Mesendoderm (in vitro differentiated cells): ENCODE measurements around the gene ZNF398.

Source experiments
- DNase-seq: peaks from one replicate; pipeline ENCODE4 v3.0.0; 2013
- H2AK5ac ChIP-seq: 2 replicates; pipeline ENCODE4 v1.6.1; 2013; ENCODE audit warnings: low read length, inconsistent platforms
- H2BK120ac ChIP-seq: 2 replicates; pipeline ENCODE4 v1.6.1; 2013; ENCODE audit warnings: low read depth, mild to moderate bottlenecking, low read length, moderate library complexity, mixed read lengths
- H2BK15ac ChIP-seq: replicated peaks from 2 replicates; pipeline ENCODE4 v1.6.1; 2013; ENCODE audit warnings: low read depth, mild to moderate bottlenecking, moderate library complexity
- H2BK5ac ChIP-seq: 2 replicates; pipeline ENCODE4 v1.6.1; 2013; ENCODE audit warnings: low read length, inconsistent platforms
- H3K18ac ChIP-seq: 2 replicates; pipeline ENCODE4 v1.6.1; 2013; ENCODE audit warnings: mild to moderate bottlenecking, low read length, mixed read lengths
- H3K23ac ChIP-seq: one replicate; pipeline ENCODE4 v1.6.1; 2013; ENCODE audit warnings: low read length
- H3K27ac ChIP-seq: 2 replicates; pipeline ENCODE4 v1.5.1; 2013; ENCODE audit warnings: low read depth, mild to moderate bottlenecking, inconsistent platforms, low read length, moderate library complexity
- H3K27me3 ChIP-seq: 2 replicates; pipeline ENCODE4 v1.6.1; 2013; ENCODE audit warnings: low read length, control low read depth, mild to moderate bottlenecking, inconsistent platforms; ENCODE audit not compliant: insufficient read depth, poor library complexity
- H3K36me3 ChIP-seq: 2 replicates; pipeline ENCODE4 v1.6.1; 2013; ENCODE audit warnings: low read length, inconsistent platforms; ENCODE audit not compliant: control insufficient read depth, insufficient read depth
- H3K4ac ChIP-seq: one replicate; pipeline ENCODE4 v1.6.1; 2013; ENCODE audit warnings: low read depth, mild to moderate bottlenecking, low read length, moderate library complexity
- H3K4me1 ChIP-seq: 2 replicates; pipeline ENCODE4 v1.6.1; 2013; ENCODE audit warnings: low read depth, low read length, inconsistent platforms; ENCODE audit not compliant: control insufficient read depth
- H3K4me2 ChIP-seq: 2 replicates; pipeline ENCODE4 v1.6.1; 2013; ENCODE audit warnings: low read length
- H3K4me3 ChIP-seq: 2 replicates; pipeline ENCODE4 v1.5.1; 2013; ENCODE audit warnings: mild to moderate bottlenecking, low read length
- H3K56ac ChIP-seq: one replicate; pipeline ENCODE4 v1.6.1; 2013; ENCODE audit warnings: low read length
- H3K79me1 ChIP-seq: 2 replicates; pipeline ENCODE4 v1.6.1; 2013; ENCODE audit warnings: low read length, inconsistent platforms
- H3K79me2 ChIP-seq: 2 replicates; pipeline ENCODE4 v1.6.1; 2013; ENCODE audit warnings: mild to moderate bottlenecking, low read length; ENCODE audit not compliant: control insufficient read depth, insufficient read depth
- H3K9ac ChIP-seq: 2 replicates; pipeline ENCODE4 v1.6.1; 2013; ENCODE audit warnings: low read length, inconsistent platforms
- H4K5ac ChIP-seq: one replicate; pipeline ENCODE4 v1.6.1; 2013; ENCODE audit warnings: low read length
- H4K8ac ChIP-seq: one replicate; pipeline ENCODE4 v1.6.1; 2013; ENCODE audit warnings: low read depth, mild to moderate bottlenecking, control low read depth, low read length, moderate library complexity
- WGBS: extraction: QIAGEN DNeasy Blood & Tissue Kit; methylation state at CpG from one replicate; pipeline ENCODE4 v1.1.7; 2013; ENCODE audit warnings: low lambda C conversion rate, missing lambda C conversion rate; ENCODE audit not compliant: insufficient coverage; ENCODE audit errors: extremely low coverage; 5-methylcytosine and 5-hydroxymethylcytosine counted together

Gene ZNF398

DNA sequence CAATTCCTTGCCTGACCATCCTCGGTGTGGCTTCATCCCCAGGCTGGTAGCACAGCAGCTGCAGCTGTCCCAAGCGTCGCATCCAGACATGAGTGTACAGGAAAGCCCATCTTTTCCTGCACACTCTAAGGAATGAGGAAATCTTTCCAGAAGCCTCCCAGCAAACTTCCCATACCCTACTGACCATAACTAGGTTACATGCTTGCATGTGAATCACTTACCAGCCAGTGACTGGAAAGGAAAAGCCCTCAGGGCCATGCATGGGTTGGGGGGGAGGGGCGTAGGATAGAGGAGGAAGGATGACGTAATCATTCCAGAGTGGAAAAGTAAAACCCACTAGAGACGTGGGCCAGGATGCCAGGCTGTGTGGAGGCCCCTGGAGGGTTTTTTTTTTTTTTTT lies 73.3 kb downstream of the ZNF398 start:
- H3K4me2 ChIP-seq = no peak overlapping the region
- H3K4me1 ChIP-seq = no peaks in the 10 kb centered on the region
- H3K23ac ChIP-seq = no peak overlapping the region
- peaks cover 3% of the 10 kb centered on the region for H3K36me3 ChIP-seq
- no peak overlapping the region for H3K9ac ChIP-seq
- H3K27ac ChIP-seq = no peak overlapping the region
- H3K4ac ChIP-seq = no peak overlapping the region
- no peak overlapping the region for H2BK15ac ChIP-seq
- no peak overlapping the region for H2AK5ac ChIP-seq
- H3K27me3 ChIP-seq = no peaks in the 10 kb centered on the region
- peak; percentile 59 for DNase-seq
- H2BK5ac ChIP-seq = no peak overlapping the region
- no peak overlapping the region for H4K5ac ChIP-seq
- H3K4me3 ChIP-seq = no peak overlapping the region
- peaks cover 2% of the 10 kb centered on the region for H3K79me1 ChIP-seq
- H3K18ac ChIP-seq = no peak overlapping the region
- no peak overlapping the region for H2BK120ac ChIP-seq
- no peaks in the 10 kb centered on the region for H3K79me2 ChIP-seq
- no peak overlapping the region for H4K8ac ChIP-seq
- no peak overlapping the region for H3K56ac ChIP-seq
- WGBS = no CpG with 5 or more reads among the region's 6 CpGs

- Histone ChIP-seq H2BK120ac (no peak overlapping the region), H2BK5ac (no peak overlapping the region), H4K8ac (no peak overlapping the region), H3K4me1 (no peaks in the 10 kb centered on the region), H4K5ac (no peak overlapping the region), H3K27ac (no peak overlapping the region), H3K56ac (no peak overlapping the region), H3K79me1 (peaks cover under 1% of the 10 kb centered on the region), H3K23ac (no peak overlapping the region), H3K4me2 (no peak overlapping the region), H3K36me3 (peaks cover 3% of the 10 kb centered on the region), H2AK5ac (no peak overlapping the region), H3K18ac (no peak overlapping the region), H2BK15ac (no peak overlapping the region), H3K9ac (no peak overlapping the region), H3K4ac (no peak overlapping the region), H3K79me2 (no peaks in the 10 kb centered on the region), H3K27me3 (no peaks in the 10 kb centered on the region), H3K4me3 (no peak overlapping the region)
- WGBS = no CpG with 5 or more reads among the region's 8 CpGs
- no peak for DNase-seq
These were observed 75.9 kb downstream of the ZNF398 start for GRCh38 chr7:149223176-149223575.

DNA sequence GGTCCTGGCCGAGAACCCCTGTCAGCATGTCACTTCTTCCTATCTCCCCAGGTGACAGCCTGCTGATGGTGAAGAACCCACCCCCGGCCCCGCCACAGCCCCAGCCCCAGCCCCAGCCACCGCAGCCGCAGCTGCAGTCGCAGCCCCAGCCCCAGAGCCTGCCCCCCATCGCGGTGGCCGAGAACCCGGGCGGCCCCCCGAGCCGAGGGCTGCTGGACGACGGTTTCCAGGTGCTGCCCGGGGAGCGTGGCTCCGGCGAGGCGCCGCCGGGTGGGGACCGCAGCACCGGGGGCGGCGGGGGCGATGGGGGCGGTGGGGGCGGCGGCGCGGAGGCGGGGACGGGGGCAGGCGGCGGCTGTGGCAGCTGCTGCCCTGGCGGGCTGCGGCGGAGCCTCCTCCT lies 76.5 kb downstream of the ZNF398 start:
- H3K4me2 ChIP-seq = no peak overlapping the region
- no peaks in the 10 kb centered on the region for H3K79me2 ChIP-seq
- no peaks in the 10 kb centered on the region for H3K27me3 ChIP-seq
- H3K4me1 ChIP-seq = no peaks in the 10 kb centered on the region
- no peak overlapping the region for H3K27ac ChIP-seq
- no peak overlapping the region for H2BK15ac ChIP-seq
- no peak overlapping the region for H3K4ac ChIP-seq
- H3K9ac ChIP-seq = no peak overlapping the region
- WGBS = no CpG with 5 or more reads among the region's 39 CpGs
- H3K79me1 ChIP-seq = no peaks in the 10 kb centered on the region
- no peak overlapping the region for H4K8ac ChIP-seq
- no peak for DNase-seq
- H2BK120ac ChIP-seq = no peak overlapping the region
- no peak overlapping the region for H4K5ac ChIP-seq
- H3K56ac ChIP-seq = no peak overlapping the region
- no peak overlapping the region for H2BK5ac ChIP-seq
- no peak overlapping the region for H2AK5ac ChIP-seq
- H3K4me3 ChIP-seq = no peak overlapping the region
- H3K36me3 ChIP-seq = peaks cover 3% of the 10 kb centered on the region
- no peak overlapping the region for H3K23ac ChIP-seq
- H3K18ac ChIP-seq = no peak overlapping the region

- H3K4ac ChIP-seq = no peak overlapping the region
- H2BK15ac ChIP-seq = no peak overlapping the region
- H2AK5ac ChIP-seq = no peak overlapping the region
- no peak overlapping the region for H3K18ac ChIP-seq
- H3K79me2 ChIP-seq = no peaks in the 10 kb centered on the region
- no CpG with 5 or more reads among the region's 37 CpGs for WGBS
- no peak overlapping the region for H3K56ac ChIP-seq
- no peak overlapping the region for H2BK5ac ChIP-seq
- no peak overlapping the region for H3K4me2 ChIP-seq
- no peak overlapping the region for H2BK120ac ChIP-seq
- no peak for DNase-seq
- H4K5ac ChIP-seq = no peak overlapping the region
- H3K79me1 ChIP-seq = no peaks in the 10 kb centered on the region
- H3K4me1 ChIP-seq = no peaks in the 10 kb centered on the region
- no peak overlapping the region for H3K4me3 ChIP-seq
- H3K23ac ChIP-seq = no peak overlapping the region
- H3K9ac ChIP-seq = no peak overlapping the region
- no peak overlapping the region for H4K8ac ChIP-seq
- no peak overlapping the region for H3K27ac ChIP-seq
- peaks cover 3% of the 10 kb centered on the region for H3K36me3 ChIP-seq
- no peaks in the 10 kb centered on the region for H3K27me3 ChIP-seq
These were observed 77.1 kb downstream of the ZNF398 start for GRCh38 chr7:149224352-149224751.

DNA sequence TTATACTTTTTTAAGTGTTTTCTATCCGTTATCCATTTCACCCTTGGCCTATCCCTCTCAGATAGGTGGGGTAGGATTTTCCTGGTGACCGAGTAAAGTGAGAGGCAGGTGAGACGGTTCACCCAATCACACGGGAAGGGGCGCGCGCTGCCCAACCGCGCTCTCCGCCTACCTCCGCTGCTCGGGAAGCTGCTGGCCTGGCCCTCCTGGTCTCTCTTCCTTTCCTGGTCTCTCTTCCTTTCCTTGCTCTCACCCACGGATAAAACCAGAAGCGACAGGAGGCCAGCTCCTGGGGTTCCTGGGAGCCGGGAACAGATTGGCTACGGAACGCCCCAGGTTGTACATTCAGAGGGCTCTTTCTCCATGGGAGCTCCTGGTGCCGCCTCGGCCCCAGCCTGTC lies 77.9 kb downstream of the ZNF398 start:
- H3K4ac ChIP-seq = no peak overlapping the region
- H2BK15ac ChIP-seq = no peak overlapping the region
- peaks cover 2% of the 10 kb centered on the region for H3K36me3 ChIP-seq
- no peak overlapping the region for H3K56ac ChIP-seq
- H2AK5ac ChIP-seq = no peak overlapping the region
- H3K79me1 ChIP-seq = no peaks in the 10 kb centered on the region
- no CpG with 5 or more reads among the region's 19 CpGs for WGBS
- H3K9ac ChIP-seq = no peak overlapping the region
- H3K18ac ChIP-seq = no peak overlapping the region
- no peak overlapping the region for H2BK5ac ChIP-seq
- no peak overlapping the region for H3K4me3 ChIP-seq
- H3K79me2 ChIP-seq = no peaks in the 10 kb centered on the region
- H3K23ac ChIP-seq = no peak overlapping the region
- H4K5ac ChIP-seq = no peak overlapping the region
- no peak for DNase-seq
- no peak overlapping the region for H3K4me2 ChIP-seq
- H4K8ac ChIP-seq = no peak overlapping the region
- no peaks in the 10 kb centered on the region for H3K27me3 ChIP-seq
- no peak overlapping the region for H2BK120ac ChIP-seq
- no peak overlapping the region for H3K27ac ChIP-seq
- no peaks in the 10 kb centered on the region for H3K4me1 ChIP-seq

DNA sequence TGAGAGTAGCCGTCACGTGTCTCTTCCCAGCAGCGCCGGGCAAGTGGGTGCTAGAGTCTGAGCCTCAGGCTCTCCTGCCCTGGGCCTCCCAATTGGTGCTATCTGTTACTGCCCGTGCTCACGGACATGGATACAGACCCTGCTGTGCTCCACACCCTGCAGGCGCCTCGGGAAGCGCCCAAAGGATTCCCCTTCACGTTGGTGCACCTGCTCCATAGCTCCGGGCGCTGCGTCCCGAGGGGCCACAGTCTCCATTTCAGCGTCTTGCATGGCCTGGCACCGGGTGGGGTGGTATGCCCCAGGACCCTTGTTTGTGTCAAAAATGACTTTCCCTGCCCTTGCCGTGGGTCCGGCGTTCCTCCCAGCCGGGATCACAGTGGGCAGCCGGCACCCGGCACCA lies 78.4 kb downstream of the ZNF398 start:
- Histone ChIP-seq H3K4ac (no peak overlapping the region), H4K8ac (no peak overlapping the region), H4K5ac (no peak overlapping the region), H3K9ac (no peak overlapping the region), H3K79me1 (no peaks in the 10 kb centered on the region), H3K4me2 (no peak overlapping the region), H3K27me3 (no peaks in the 10 kb centered on the region), H3K56ac (no peak overlapping the region), H3K4me3 (no peak overlapping the region), H3K79me2 (no peaks in the 10 kb centered on the region), H3K4me1 (no peaks in the 10 kb centered on the region), H2AK5ac (no peak overlapping the region), H2BK5ac (no peak overlapping the region), H3K23ac (no peak overlapping the region), H2BK15ac (no peak overlapping the region), H3K18ac (no peak overlapping the region), H2BK120ac (no peak overlapping the region), H3K36me3 (peaks cover 2% of the 10 kb centered on the region), H3K27ac (no peak overlapping the region)
- WGBS = no CpG with 5 or more reads among the region's 22 CpGs
- no peak for DNase-seq
